GM12873 (cell line): ENCODE data around the gene HELZ.

Source experiments
- TF ChIP-seq, protein P1 (sequence below): IDR thresholded peaks from 2 replicates; pipeline ENCODE4 v1.5.1; 2012; ENCODE audit warnings: low read depth, mild to moderate bottlenecking, moderate library complexity, low read length, control low read depth; ENCODE audit not compliant: insufficient read depth; ENCODE audit errors: missing control alignments

Gene HELZ

DNA sequence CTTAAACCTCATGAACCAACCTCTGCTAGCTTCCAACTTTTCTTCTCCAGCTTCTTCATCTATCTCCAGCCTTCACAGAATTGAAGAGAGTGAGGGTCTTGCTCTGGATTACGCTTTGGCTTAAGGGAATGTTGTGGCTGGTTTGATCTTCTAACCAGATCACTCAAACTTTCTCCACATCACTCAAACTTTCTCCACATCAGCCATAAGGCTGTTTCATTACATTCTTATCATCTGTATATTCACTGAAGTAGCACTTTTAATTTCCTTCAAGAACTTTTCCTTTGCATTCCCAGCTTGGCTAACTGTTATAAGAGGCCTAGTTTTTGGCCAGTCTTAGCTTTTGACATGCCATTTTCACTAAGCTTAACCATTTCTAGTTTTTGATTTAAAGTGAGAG is 148.4 kb downstream of the HELZ start:
- TF ChIP-seq, protein P1, sequence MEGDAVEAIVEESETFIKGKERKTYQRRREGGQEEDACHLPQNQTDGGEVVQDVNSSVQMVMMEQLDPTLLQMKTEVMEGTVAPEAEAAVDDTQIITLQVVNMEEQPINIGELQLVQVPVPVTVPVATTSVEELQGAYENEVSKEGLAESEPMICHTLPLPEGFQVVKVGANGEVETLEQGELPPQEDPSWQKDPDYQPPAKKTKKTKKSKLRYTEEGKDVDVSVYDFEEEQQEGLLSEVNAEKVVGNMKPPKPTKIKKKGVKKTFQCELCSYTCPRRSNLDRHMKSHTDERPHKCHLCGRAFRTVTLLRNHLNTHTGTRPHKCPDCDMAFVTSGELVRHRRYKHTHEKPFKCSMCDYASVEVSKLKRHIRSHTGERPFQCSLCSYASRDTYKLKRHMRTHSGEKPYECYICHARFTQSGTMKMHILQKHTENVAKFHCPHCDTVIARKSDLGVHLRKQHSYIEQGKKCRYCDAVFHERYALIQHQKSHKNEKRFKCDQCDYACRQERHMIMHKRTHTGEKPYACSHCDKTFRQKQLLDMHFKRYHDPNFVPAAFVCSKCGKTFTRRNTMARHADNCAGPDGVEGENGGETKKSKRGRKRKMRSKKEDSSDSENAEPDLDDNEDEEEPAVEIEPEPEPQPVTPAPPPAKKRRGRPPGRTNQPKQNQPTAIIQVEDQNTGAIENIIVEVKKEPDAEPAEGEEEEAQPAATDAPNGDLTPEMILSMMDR = no peak

DNA sequence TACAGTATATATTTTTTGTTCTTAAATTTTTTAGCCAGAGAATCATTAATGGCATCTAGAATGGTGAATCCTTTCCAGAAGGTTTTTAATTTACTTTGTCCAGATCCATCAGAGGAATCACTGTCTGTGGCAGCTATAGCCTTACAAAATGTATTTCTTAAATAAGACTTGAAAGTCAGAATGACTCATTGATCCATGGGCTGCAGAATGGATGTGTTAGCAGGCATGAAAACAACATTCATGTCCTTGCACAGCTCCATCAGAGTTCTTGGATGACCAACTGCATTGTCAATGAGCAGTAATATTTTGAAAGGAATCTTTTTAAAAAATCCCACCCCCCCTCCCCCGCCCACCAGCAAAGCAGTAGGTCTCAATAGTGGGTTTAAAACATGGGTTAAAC is 149.2 kb downstream of the HELZ start:
- TF ChIP-seq, protein P1 = no peak

DNA sequence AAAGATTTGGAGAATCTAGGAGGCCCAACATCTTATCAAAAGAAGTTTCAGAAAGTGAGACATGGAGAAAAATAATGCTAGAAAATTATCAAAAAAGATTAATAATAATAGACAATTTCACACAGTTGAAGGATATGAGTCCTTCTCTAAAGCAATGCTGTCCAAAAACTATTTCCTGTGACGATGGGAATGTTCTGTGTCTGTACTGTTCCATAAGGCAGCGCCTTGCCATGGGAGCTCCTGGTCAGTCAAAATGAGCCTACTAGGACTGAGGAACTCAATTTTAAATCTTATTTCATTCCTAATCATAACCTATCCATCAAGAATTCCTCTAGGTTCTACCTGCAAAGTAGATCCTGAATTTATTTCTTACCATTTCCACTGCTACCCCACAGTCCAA is 151.6 kb downstream of the HELZ start:
- TF ChIP-seq, protein P1 = no peak

DNA sequence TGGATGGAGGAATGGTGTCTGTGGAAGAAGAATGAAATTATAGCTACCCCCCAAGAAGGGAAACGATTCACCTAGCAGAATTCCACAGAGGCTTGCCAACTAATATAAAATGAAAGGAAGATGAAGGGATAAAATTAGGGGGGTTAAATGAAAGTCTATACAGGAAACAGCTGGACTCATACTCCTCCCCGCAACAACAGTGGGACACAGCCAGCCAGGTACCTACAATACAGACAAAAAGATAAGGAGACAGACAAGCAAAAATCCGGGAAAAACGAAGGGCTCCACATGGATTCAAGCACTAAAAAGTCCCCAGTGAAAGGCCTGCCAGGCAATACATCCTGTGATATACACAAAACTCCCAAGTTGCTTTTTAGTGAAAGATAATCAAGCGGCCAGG is 152.7 kb downstream of the HELZ start:
- TF ChIP-seq, protein P1 = no peak

DNA sequence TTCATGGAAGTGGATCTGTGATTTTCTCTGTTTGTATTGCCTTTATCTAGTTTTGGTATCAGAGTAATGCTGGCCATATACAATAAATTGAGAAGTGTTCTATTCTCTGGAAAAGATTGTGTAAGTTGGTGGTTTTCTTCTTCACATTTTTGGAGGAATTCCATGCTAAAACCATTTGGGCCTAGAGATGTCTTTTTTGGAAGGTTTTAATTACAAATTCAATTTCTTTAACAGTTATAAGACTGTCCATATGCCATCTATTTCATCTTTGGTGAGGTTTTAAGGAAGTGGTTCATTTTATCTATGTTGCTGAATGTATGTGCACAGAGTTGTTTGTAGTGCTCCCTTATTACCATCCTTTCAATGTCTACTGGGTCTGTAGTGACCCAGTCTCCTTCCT is 154.7 kb downstream of the HELZ start:
- TF ChIP-seq, protein P1 = no peak

DNA sequence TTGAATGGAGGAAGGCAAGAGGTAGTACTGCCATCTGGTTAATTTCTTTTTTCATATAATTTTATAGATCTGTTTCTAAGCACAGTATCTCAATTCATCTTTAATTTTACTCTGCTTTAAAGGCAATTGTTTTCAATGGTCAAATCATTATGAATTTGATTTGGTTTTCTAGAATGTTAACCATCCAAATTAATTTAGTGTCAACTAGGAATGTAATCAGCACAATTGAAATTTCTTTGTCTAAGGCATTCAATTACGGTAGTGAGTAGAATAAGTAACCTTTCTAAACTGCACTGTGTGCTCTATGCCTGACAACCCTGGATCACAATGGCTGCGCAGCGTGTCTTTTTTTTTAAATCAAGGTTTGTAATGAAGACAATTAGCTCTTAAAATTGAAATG is 156.4 kb downstream of the HELZ start:
- TF ChIP-seq, protein P1 = no peak

DNA sequence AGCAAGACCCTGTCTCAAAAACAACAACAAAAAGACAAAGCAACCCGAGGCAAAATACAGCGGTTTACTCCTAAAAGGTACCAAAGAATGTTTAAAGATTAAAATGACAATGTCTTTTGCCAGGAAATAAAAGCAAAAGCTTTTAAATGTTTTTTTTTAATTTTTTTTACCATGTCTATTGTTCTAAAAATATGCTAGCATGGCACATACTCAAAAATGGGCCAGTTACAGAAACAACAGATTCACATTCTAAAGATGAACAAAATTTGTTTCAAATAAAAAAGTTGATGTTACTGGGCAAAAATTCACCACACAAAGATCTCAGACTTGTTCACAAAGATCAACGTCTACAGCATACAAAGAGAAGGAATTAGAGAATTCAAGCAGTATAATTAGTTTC is 159.6 kb downstream of the HELZ start:
- TF ChIP-seq, protein P1 = no peak

DNA sequence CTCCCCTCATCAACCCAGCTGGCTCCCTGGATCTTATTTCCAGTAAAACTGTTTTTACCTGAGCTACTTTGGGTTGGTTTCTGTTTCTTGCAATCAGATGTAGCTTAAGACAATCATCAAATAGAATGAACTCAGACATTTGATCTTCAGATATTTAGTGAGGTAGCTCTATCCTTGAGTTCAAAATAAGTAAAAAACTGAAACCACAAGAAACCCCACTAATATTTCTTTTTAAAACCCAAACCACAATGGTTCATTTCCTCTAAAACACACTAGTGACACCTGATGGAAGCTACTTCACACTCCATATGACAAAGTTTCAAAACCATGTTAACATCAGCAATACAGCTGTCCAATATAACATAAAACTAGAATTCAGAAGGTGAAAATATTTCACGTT is 162.9 kb downstream of the HELZ start:
- TF ChIP-seq, protein P1 = peak; percentile 38
